H1 (cell line): ENCODE data around the gene CSRP3. TPM values are rescaled to one million over a fixed set of nuclear protein-coding genes. Genes with fewer than 3 reads are reported as not detected.

Source experiments
- PHF8 ChIP-seq: fragments of 200-600 bp; sonication (generic); conservative IDR thresholded peaks from 2 replicates; pipeline ENCODE4 v1.7.1; 2012; ENCODE audit warnings: low read depth, mild to moderate bottlenecking, inconsistent platforms, low read length, moderate library complexity
- SP2 ChIP-seq: IDR thresholded peaks from 2 replicates; pipeline ENCODE4 v1.6.1; 2012; ENCODE audit warnings: mild to moderate bottlenecking, low read length, inconsistent platforms
- TAF7 ChIP-seq: optimal IDR thresholded peaks from 2 replicates; pipeline ENCODE3; 2011; ENCODE audit warnings: low read depth, mild to moderate bottlenecking, inconsistent platforms, low read length, moderate library complexity, borderline replicate concordance
- TCF12 ChIP-seq: IDR thresholded peaks from 2 replicates; pipeline ENCODE4 v1.6.1; 2011; ENCODE audit warnings: low read depth, mild to moderate bottlenecking, low read length
- polyA plus RNA-seq, 7 experiments: library from polyadenylated mRNA; depleted of rRNA in 3 of 7; stranded (reverse) in 5 of 7; unstranded in 2 of 7; fragments of >200 nt in 5 of 7; fragments of 200-250 nt in 2 of 7; gene quantifications; 1 replicate in 5 of 7; 2 replicates in 1 of 7; 4 replicates in 1 of 7; pipeline versions ENCODE4 v1.2.1 to v1.2.3, GENCODE V29; 2011 to 2013; ENCODE audit warnings: missing spikeins in 2 of 7, mixed read lengths in 2 of 7
- total RNA-seq: library from RNA; stranded (reverse); fragmentation: NEBNext Ultra II Directional; extraction: Animal tissue kit (Norgen Biotek cat#: 25700); gene quantifications from 2 replicates; pipeline ENCODE4 v1.2.1, GENCODE V29; 2021

CSRP3 gene
- total and polyA plus RNA-seq, 2 of the 8 experiments (the other 6 are each of a cell fraction or from before 2014, with no cell fraction given) = not detected

DNA sequence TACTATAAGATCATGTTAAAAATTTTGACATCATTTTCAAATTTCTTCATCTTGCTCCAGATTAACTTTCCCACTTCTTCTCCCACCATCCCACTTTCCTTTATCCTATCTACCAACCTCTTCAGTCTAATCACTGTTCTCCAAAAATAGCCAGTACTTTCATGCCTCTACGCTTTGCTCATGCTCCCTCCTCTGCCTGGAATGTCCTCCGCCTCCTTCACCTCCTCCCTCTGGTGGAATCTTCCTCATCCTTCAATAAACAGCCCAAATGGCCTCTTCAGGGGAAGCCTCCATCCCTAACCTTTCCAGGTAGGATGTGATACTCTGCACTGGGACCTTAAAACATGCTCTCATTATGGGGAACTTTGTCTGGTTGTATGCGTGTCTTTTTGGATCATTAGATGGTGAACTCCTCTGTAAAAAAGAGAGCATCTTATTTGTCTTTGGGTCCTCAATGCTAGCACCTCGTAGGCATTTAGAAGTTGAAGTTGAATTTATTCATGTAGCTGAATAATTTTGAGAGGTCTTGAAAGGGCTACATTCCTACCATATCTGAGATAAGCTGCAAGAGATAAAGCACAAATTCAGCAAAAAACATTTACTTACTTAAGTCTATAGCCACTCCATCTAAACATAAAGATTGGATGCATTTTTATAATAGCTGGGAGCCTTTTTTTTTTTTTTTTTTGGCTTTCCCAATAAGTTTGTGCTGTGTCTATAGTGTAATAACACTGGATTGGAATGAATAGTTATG, 8.0 kb upstream of the CSRP3 start (continued):
- no peak for TF ChIP-seq PHF8
- no peak for TF ChIP-seq TAF7
- no peak for TF ChIP-seq TCF12
- TF ChIP-seq SP2 = no peak
